HG03457 (cell line): ENCODE results near the gene ABCC11.
"Not testable (repeated sequence)": the region's sequence is repeated elsewhere in the genome, so short reads cannot be mapped to it uniquely, and the experiment has no call there.

Source experiments
- ATAC-seq: cut with Tn5 transposase; IDR thresholded peaks from one replicate; pipeline ENCODE4 v1.9.1; 2021; ENCODE audit warnings: moderate number of reproducible peaks; ENCODE audit not compliant: unreplicated experiment

The ABCC11 gene

GRCh38 chr16:48250520-48251278 lies 3.4 kb upstream of the ABCC11 start:
- no peak for ATAC-seq

- no peak for ATAC-seq
Observed at GRCh38 chr16:48246066-48246465, 1.3 kb downstream of the ABCC11 start.

GRCh38 chr16:48244863-48245195 lies 2.5 kb downstream of the ABCC11 start:
- ATAC-seq: no peak

GRCh38 chr16:48244080-48244862 lies 3.1 kb downstream of the ABCC11 start, which contains the start of gene LONP2:
Gene LONP2 (plus strand): TSS chr16:48244300. CDS start chr16:48244389, 89 bp downstream.
- peak; percentile 92 for ATAC-seq

GRCh38 chr16:48240147-48240546 lies 7.2 kb downstream of the ABCC11 start:
- ATAC-seq: not testable (repeated sequence)

- no peak for ATAC-seq
Observed at GRCh38 chr16:48236286-48236685, 11.1 kb downstream of the ABCC11 start.

- ATAC-seq: no peak
Observed at GRCh38 chr16:48235556-48236136, 11.7 kb downstream of the ABCC11 start.

- no peak for ATAC-seq
Observed at GRCh38 chr16:48235058-48235555, 12.2 kb downstream of the ABCC11 start.

- ATAC-seq: no peak
Observed at GRCh38 chr16:48234630-48235029, 12.7 kb downstream of the ABCC11 start.

- no peak for ATAC-seq
Observed at GRCh38 chr16:48232493-48233040, 14.8 kb downstream of the ABCC11 start.

GRCh38 chr16:48231727-48232492 lies 15.4 kb downstream of the ABCC11 start:
- ATAC-seq: no peak

- no peak for ATAC-seq
Observed at GRCh38 chr16:48225456-48225855, 21.9 kb downstream of the ABCC11 start.

- no peak for ATAC-seq
Observed at GRCh38 chr16:48223490-48223889, 23.8 kb downstream of the ABCC11 start.

- ATAC-seq: no peak
Observed at GRCh38 chr16:48220891-48221290, 26.4 kb downstream of the ABCC11 start.

- no peak for ATAC-seq
Observed at GRCh38 chr16:48218473-48218872, 28.9 kb downstream of the ABCC11 start.

GRCh38 chr16:48217708-48218107 lies 29.6 kb downstream of the ABCC11 start:
- no peak for ATAC-seq

GRCh38 chr16:48215738-48216137 lies 31.6 kb downstream of the ABCC11 start:
- ATAC-seq: no peak

- no peak for ATAC-seq
Observed at GRCh38 chr16:48212033-48212432, 35.3 kb downstream of the ABCC11 start.

- ATAC-seq: no peak
Observed at GRCh38 chr16:48210747-48211146, 36.6 kb downstream of the ABCC11 start.

- ATAC-seq: no peak
Observed at GRCh38 chr16:48206594-48207242, 40.6 kb downstream of the ABCC11 start.
